ENCODE measurements around the gene LDAH.

DNA sequence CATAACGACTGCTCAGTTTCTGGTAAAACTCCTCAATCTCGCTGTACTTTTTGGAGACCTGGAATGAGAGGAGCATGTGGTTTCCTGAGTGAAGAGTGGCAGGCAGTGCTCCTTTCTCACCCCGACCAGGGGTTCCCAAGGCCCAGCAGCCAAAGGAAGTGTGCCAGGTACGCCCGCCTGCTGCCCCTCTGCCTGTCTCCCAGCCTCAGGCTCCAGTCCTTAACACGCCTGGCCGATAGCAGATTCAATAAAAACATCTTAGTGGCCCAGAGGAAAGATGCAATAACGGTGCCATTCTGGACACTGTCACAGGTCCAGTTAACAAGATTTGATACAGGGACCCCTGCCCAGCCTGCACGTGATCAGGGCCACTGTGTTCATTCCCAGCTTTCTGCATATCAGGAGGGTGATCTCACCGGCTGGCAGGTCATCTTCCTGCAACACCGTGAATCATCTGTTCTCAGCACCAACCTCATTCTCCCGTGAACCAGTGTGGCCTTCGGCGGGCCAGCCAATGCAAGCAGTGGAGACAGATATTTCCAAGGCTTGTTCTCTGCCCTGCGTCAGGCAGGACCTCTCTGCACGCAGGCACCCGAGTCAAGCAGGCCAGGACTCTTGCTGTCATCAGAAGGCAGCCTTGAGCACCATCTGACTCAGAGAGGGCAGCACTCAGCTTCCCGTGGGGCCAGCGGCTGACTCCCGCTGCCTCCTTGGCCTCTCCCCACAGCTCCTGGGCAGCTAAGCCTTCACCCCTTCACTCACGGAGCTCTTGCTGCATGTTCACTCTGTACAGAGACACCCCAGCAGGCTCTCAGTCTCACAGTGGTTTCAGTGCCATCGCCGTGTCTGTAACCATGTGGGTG lies 181.5 kb downstream of the LDAH start:
- TF ChIP-seq YY1 (IDR thresholded peaks at IDR 0.05; ENCODE audit: insufficient read depth, insufficient read length): no peak
- TF ChIP-seq SUZ12 (IDR thresholded peaks at IDR 0.05; ENCODE audit: extremely low read depth, insufficient read depth, insufficient read length): no peak
- no peak for TF ChIP-seq ZNF274 (IDR thresholded peaks at IDR 0.05; ENCODE audit: low read depth, low read length)

Measured in NT2/D1 (cell line).